IMR-90 (cell line): ENCODE results near the gene DMD. TPM values are rescaled to one million over a fixed set of nuclear protein-coding genes. Genes with fewer than 3 reads are reported as not detected.

Source experiments
- ATAC-seq: fragments of 200-7000 bp; cut with Tn5 transposase; 2 replicates; pipeline ENCODE4 v1.9.1; 2020; ENCODE audit warnings: low read depth, mild to moderate bottlenecking, moderate library complexity
- BruUV-seq: library from RNA; stranded (reverse); fragments of 400-500 nt; replicated peaks from 2 replicates; lab custom pipeline; 2021; lab: Mats Ljungman, UMichigan
- CTCF ChIA-PET: fragments of 300-600 bp; formaldehyde crosslinking; extraction: SDS; loops from one replicate; lab custom pipeline; 2021; ENCODE audit warnings: antibody characterized with exemption; lab: Yijun Ruan, JAX
- POLR2A ChIA-PET: fragments of 300-600 bp; sonication (Branson Sonifier 250); formaldehyde crosslinking; loops from one replicate; lab custom pipeline; 2022; ENCODE audit warnings: antibody characterized with exemption; ENCODE audit not compliant: unreplicated experiment; lab: Charles Lee
- DNase-seq: peaks from one replicate; pipeline ENCODE4 v3.0.0; 2013
- H2AFZ ChIP-seq: replicated peaks from 2 replicates; pipeline ENCODE3; 2013; ENCODE audit warnings: low read length, mild to moderate bottlenecking; ENCODE audit not compliant: poor library complexity
- H2AK5ac ChIP-seq: 2 replicates; pipeline ENCODE4 v1.6.1; 2013; ENCODE audit warnings: low read depth, low read length, inconsistent platforms
- H2AK9ac ChIP-seq: replicated peaks from 2 replicates; pipeline ENCODE3; 2013; ENCODE audit warnings: mild to moderate bottlenecking, low read depth, low read length, moderate library complexity; ENCODE audit not compliant: poor library complexity
- H2BK120ac ChIP-seq: 2 replicates; pipeline ENCODE4 v1.6.1; 2013; ENCODE audit warnings: low read depth, low read length, inconsistent platforms
- H2BK15ac ChIP-seq: 3 replicates; pipeline ENCODE4 v1.6.1; 2013; ENCODE audit warnings: low read depth, low read length, inconsistent platforms
- H2BK20ac ChIP-seq: 2 replicates; pipeline ENCODE4 v1.6.1; 2013; ENCODE audit warnings: low read depth, mild to moderate bottlenecking, inconsistent platforms, low read length, moderate library complexity
- H2BK5ac ChIP-seq: 2 replicates; pipeline ENCODE4 v1.6.1; 2013; ENCODE audit warnings: mild to moderate bottlenecking, low read depth, low read length, inconsistent platforms; ENCODE audit not compliant: poor library complexity, severe bottlenecking
- H3K14ac ChIP-seq: replicated peaks from 2 replicates; pipeline ENCODE4 v1.6.1; 2013; ENCODE audit warnings: low read depth, low read length, inconsistent platforms
- H3K18ac ChIP-seq: 2 replicates; pipeline ENCODE4 v1.6.1; 2013; ENCODE audit warnings: low read depth, low read length, control low read depth
- H3K23ac ChIP-seq: 2 replicates; pipeline ENCODE4 v1.6.1; 2013; ENCODE audit warnings: low read depth, low read length, inconsistent platforms
- H3K27ac ChIP-seq: 2 replicates; pipeline ENCODE4 v1.5.1; 2013; ENCODE audit warnings: mild to moderate bottlenecking, control low read depth, low read length; ENCODE audit not compliant: insufficient read depth
- H3K27me3 ChIP-seq: 2 replicates; pipeline ENCODE4 v1.6.1; 2013; ENCODE audit warnings: low read length; ENCODE audit not compliant: control insufficient read depth, insufficient read depth
- H3K36me3 ChIP-seq: 2 replicates; pipeline ENCODE4 v1.6.1; 2013; ENCODE audit warnings: low read length, mixed read lengths; ENCODE audit not compliant: control insufficient read depth, insufficient read depth
- H3K4ac ChIP-seq: 2 replicates; pipeline ENCODE4 v1.6.1; 2013; ENCODE audit warnings: low read depth, low read length, inconsistent platforms
- H3K4me1 ChIP-seq: 2 replicates; pipeline ENCODE4 v1.6.1; 2013; ENCODE audit warnings: low read length, mixed read lengths; ENCODE audit not compliant: control insufficient read depth, insufficient read depth
- H3K4me2 ChIP-seq: 2 replicates; pipeline ENCODE4 v1.6.1; 2013; ENCODE audit warnings: low read depth, mild to moderate bottlenecking, control low read depth, low read length, moderate library complexity
- H3K4me3 ChIP-seq: 2 replicates; pipeline ENCODE4 v1.5.1; 2013; ENCODE audit warnings: low read depth, mild to moderate bottlenecking, control low read depth, low read length, moderate library complexity; ENCODE audit not compliant: insufficient read depth
- H3K56ac ChIP-seq: 2 replicates; pipeline ENCODE4 v1.6.1; 2013; ENCODE audit warnings: low read length, inconsistent platforms; ENCODE audit not compliant: insufficient read depth; ENCODE audit errors: extremely low read depth
- H3K79me1 ChIP-seq, 2 experiments: 2 replicates each; pipeline ENCODE4 v1.6.1; 2013; ENCODE audit warnings: low read length in 2 of 2, inconsistent platforms in 1 of 2, low read depth in 1 of 2
- H3K9ac ChIP-seq: 2 replicates; pipeline ENCODE4 v1.6.1; 2013; ENCODE audit warnings: low read depth, low read length, control low read depth
- H3K9me1 ChIP-seq: 2 replicates; pipeline ENCODE4 v1.6.1; 2013; ENCODE audit warnings: low read length, inconsistent platforms; ENCODE audit not compliant: insufficient read depth
- H3K9me3 ChIP-seq: 2 replicates; pipeline ENCODE4 v1.6.1; 2013; ENCODE audit warnings: low read length; ENCODE audit not compliant: control insufficient read depth, insufficient read depth
- H4K20me1 ChIP-seq: 2 replicates; pipeline ENCODE4 v1.6.1; 2013; ENCODE audit warnings: low read length, inconsistent platforms; ENCODE audit not compliant: insufficient read depth
- H4K5ac ChIP-seq: 2 replicates; pipeline ENCODE4 v1.6.1; 2013; ENCODE audit warnings: mild to moderate bottlenecking, low read depth, low read length, control low read depth
- H4K8ac ChIP-seq, 2 experiments: 2 replicates each; pipeline ENCODE4 v1.6.1; 2013; ENCODE audit warnings: low read depth in 2 of 2, low read length in 2 of 2, control low read depth in 1 of 2, inconsistent platforms in 1 of 2
- H4K91ac ChIP-seq: 2 replicates; pipeline ENCODE4 v1.6.1; 2013; ENCODE audit warnings: low read depth, low read length, inconsistent platforms; ENCODE audit not compliant: insufficient read depth
- MAFK ChIP-seq: IDR thresholded peaks from 2 replicates; pipeline ENCODE4 v1.6.1; 2012; ENCODE audit warnings: low read depth, low read length, improper control_type of control experiment
- NFE2L2 ChIP-seq: fragments of 150-350 bp; IDR thresholded peaks from 2 replicates; pipeline ENCODE4 v1.6.1; 2016; ENCODE audit warnings: low read depth, mild to moderate bottlenecking, low read length
- POLR2A ChIP-seq: IDR thresholded peaks from 2 replicates; pipeline ENCODE4 v1.6.1; 2012; ENCODE audit warnings: mild to moderate bottlenecking, low read depth, low read length
- RFX5 ChIP-seq: IDR thresholded peaks from 2 replicates; pipeline ENCODE4 v1.8.0; 2012; ENCODE audit warnings: low read depth, mild to moderate bottlenecking, low read length, moderate library complexity
- SMC3 ChIP-seq: fragments of 150-350 bp; IDR thresholded peaks from 2 replicates; pipeline ENCODE4 v1.6.1; 2016; ENCODE audit warnings: low read depth, mild to moderate bottlenecking, antibody characterized with exemption, low read length, moderate library complexity
- WGBS, 2 experiments: methylation state at CpG; one replicate each; pipeline versions ENCODE4 v1.1.5 to v1.1.7; 2013; ENCODE audit warnings: missing lambda C conversion rate in 2 of 2; ENCODE audit not compliant: insufficient read length in 1 of 2; ENCODE audit errors: extremely low coverage in 2 of 2; 5-methylcytosine and 5-hydroxymethylcytosine counted together
- dilution Hi-C: fragments of 300-500 bp; cut with HindIII; formaldehyde crosslinking; loops from one replicate; pipeline ENCODE4 v1.14.3; 2018; ENCODE audit warnings: low sequenced_read_pairs; ENCODE audit not compliant: unreplicated experiment
- in situ Hi-C: fragments of 300-500 bp; cut with MboI; formaldehyde crosslinking; loops from 3 replicates; pipeline ENCODE4 v1.14.3; 2019; ENCODE audit warnings: low sequenced_read_pairs, inconsistent platforms, mixed read lengths
- intact Hi-C: fragments of 100-400 bp; cut with micrococcal nuclease; formaldehyde crosslinking; loops from 2 replicates; pipeline ENCODE4 v1.10.0; 2022
- polyA plus RNA-seq, 3 experiments: library from polyadenylated mRNA; depleted of rRNA; stranded (reverse); fragments of >200 nt; gene quantifications; 2 replicates each; pipeline ENCODE4 v1.2.3, GENCODE V29; 2012; ENCODE audit warnings: low replicate concordance in 1 of 3
- total RNA-seq: library from RNA; depleted of rRNA; stranded (reverse); fragments of >200 nt; gene quantifications from 2 replicates; pipeline ENCODE4 v1.2.3, GENCODE V29; 2012
- TF ChIP-seq, protein P1 (sequence below): fragments of 150-350 bp; IDR thresholded peaks from 2 replicates; pipeline ENCODE4 v1.6.1; 2016; ENCODE audit warnings: low read depth, mild to moderate bottlenecking, low read length, moderate library complexity, borderline replicate concordance

The DMD gene
- total and polyA plus RNA-seq, 2 of the 4 experiments (the other 2 are of a cell fraction) = 6.6 to 11.8 TPM

DNA sequence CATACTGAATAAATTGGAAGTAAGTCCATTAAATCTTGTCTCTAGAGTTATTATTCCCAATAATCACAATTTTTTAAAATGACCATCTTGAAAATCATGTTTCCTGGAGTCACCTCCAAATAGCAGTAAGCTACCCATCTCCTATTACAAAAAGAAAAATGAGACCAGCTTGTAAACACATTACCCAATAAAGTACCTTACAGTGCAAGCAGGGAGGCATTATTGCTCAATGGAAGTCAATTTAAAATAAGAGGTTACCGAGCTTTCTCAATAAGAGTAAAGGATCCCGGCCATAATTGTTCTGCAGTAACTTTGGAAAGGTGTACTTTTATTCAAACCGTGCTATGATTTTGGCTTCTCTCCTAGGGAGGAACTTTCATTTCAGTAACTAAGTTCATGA lies 78.0 kb downstream of the DMD start:
- no peak overlapping the region for H3K4ac ChIP-seq
- H3K9ac ChIP-seq = no peak overlapping the region
- no peak overlapping the region for H2BK15ac ChIP-seq
- no peak overlapping the region for H2AFZ ChIP-seq
- H4K8ac ChIP-seq = no peak overlapping the region
- no peak overlapping the region for H3K27ac ChIP-seq
- in situ Hi-C loops (no loop called here), dilution Hi-C loops (no loop called here), intact Hi-C loops (no loop called here)
- no peak overlapping the region for H4K91ac ChIP-seq
- no peak overlapping the region for H3K56ac ChIP-seq
- ATAC-seq = no peak
- no peak overlapping the region for H3K14ac ChIP-seq
- no peak overlapping the region for H2BK5ac ChIP-seq
- WGBS, 2 experiments = no CpG with 5 or more reads among the region's 3 CpGs
- H3K4me3 ChIP-seq = no peak overlapping the region
- no peak overlapping the region for H2BK120ac ChIP-seq
- BruUV-seq = no TSS peak
- H3K36me3 ChIP-seq = no peaks in the 10 kb centered on the region
- DNase-seq = no peak
- no peak overlapping the region for H3K23ac ChIP-seq
- POLR2A ChIA-PET = no interaction called here
- H3K27me3 ChIP-seq = no peaks in the 10 kb centered on the region
- no peaks in the 10 kb centered on the region for H3K9me1 ChIP-seq
- TF ChIP-seq MAFK = no peak
- TF ChIP-seq, protein P1, sequence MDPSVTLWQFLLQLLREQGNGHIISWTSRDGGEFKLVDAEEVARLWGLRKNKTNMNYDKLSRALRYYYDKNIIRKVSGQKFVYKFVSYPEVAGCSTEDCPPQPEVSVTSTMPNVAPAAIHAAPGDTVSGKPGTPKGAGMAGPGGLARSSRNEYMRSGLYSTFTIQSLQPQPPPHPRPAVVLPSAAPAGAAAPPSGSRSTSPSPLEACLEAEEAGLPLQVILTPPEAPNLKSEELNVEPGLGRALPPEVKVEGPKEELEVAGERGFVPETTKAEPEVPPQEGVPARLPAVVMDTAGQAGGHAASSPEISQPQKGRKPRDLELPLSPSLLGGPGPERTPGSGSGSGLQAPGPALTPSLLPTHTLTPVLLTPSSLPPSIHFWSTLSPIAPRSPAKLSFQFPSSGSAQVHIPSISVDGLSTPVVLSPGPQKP = no peak
- no peak for TF ChIP-seq SMC3
- no peak for TF ChIP-seq NFE2L2
- no peak for TF ChIP-seq RFX5
- no peak for TF ChIP-seq POLR2A
- CTCF ChIA-PET = interaction anchor here (1.0 kb wide), 1 partner anchor 24 kb away, joined by 3 read pairs; no protein-coding TSS in a partner anchor
- H3K9me3 ChIP-seq = no peaks in the 10 kb centered on the region
- no peaks in the 10 kb centered on the region for H4K20me1 ChIP-seq
- H3K18ac ChIP-seq = no peak overlapping the region
- H3K4me1 ChIP-seq = no peaks in the 10 kb centered on the region
- H3K79me1 ChIP-seq = no peaks in the 10 kb centered on the region
- H2AK9ac ChIP-seq = no peak overlapping the region
- no peak overlapping the region for H2BK20ac ChIP-seq
- H3K4me2 ChIP-seq = no peak overlapping the region
- no peak overlapping the region for H2AK5ac ChIP-seq
- no peak overlapping the region for H4K5ac ChIP-seq
